Fibroblast of skin of right biceps (primary cell): ENCODE data around the gene ABCF1.

Experiments used
- DNase-seq: peaks from one replicate; pipeline ENCODE4 v3.0.0-alpha.2; 2013

The ABCF1 gene

GRCh38 chr6:30560930-30561329 is 10.3 kb upstream of the ABCF1 start:
- DNase-seq: no peak

DNA sequence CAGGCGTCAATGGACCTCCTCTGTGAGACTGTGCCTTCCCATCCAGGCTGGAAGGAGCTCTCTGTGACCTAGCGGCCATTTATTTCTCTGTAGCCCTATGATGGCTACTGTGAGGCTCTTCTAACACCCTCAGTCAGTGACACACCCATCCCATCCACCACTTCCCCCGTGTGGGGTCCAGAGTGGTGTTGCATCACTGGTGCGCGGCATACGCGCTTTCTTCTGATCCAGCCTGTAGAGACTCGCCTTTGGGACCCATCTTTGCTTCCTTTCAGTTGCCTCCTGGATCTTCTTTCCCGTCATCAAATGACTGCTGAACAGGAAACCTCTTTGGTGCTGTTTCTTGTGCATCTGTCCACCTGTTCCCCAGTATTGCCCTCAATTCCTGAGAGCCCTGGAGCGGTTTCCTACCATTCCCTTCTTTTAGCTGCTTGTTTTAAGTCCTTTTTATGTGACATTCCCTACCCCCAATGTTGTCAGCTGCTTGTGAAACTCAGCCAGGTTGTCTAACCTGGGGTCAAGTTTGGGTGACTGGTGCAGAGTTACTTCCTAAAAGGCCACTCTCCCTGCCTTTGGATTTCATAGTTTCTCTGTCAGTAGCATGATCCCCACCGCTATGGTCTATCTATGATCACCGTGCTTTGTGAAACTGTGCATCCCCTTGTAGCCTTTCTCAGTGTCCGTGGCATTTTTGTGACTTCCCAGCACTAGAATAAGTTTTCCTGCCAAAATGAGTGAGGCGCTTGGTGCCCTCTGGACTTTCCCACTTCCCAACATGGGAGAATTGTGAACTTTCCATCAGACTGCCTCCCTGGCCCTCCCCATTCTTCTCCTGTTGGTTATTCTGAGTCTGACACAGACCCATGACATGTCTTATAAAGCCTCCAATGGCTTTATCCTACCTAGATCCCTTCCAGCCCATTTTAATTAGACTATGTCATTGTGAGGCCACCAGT is 8.5 kb upstream of the ABCF1 start:
- no peak for DNase-seq

GRCh38 chr6:30564114-30564513 is 7.1 kb upstream of the ABCF1 start:
- DNase-seq: no peak

DNA sequence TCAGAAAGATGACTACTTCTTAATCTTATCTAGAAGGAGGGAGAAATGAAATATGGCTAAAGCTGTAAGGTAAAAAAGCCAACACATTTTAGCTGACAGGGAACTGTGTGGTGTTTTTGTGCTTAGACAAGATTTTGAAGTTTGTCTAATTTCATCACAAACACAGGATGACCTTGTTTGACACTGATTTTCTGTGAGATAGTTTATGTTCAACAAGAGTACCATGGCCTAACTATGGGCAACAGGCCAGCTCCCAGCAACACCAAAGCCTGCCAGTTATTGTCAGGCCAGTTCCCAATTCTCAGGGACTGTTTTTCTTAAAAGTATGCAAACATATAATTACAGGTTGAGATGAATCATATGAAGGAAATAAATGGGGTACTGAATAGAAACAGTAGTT is 5.5 kb upstream of the ABCF1 start:
- no peak for DNase-seq

DNA sequence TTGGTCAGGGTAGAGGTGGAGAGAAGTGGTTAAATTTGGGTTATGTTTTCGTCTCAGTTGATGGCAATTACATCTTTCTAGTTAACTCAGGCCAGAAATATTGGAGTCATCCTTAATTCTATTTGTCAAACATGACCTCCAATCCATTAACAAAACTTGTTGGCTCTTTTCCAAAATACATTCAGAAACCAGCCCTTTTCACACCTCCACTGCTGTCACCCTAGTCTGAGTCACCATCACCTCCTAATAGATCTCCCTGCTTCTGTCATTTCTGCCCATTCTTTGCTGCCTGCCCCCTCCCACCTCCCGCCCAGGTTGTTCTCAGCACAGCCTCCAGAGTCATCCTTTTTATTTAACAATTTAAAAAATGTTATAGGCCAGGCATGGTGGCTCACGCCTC is 3.0 kb upstream of the ABCF1 start:
- no peak for DNase-seq

DNA sequence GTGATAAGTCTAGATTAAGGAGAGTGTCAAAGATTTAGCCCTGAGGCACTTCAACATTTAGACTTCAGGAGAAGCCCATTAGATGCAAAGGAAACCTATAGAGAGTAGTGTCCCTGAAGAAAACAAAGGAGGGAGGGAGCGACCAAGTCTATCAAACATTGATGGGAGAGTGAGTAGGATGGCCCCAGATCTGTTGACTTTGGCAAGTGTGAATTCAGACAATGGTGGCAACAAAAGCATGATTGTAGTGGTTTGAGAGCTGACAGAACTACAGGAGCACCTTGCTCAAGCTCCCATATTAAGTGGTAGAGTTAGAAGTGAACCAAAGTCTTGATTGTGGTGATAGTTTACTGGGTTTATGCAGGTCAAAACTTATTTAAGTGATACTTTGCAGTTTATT is 979 bp upstream of the ABCF1 start:
- DNase-seq: no peak

GRCh38 chr6:30570740-30571074 is 535 bp upstream of the ABCF1 start:
- no peak for DNase-seq

GRCh38 chr6:30571762-30572082 is 480 bp downstream of the ABCF1 start:
- no peak for DNase-seq

DNA sequence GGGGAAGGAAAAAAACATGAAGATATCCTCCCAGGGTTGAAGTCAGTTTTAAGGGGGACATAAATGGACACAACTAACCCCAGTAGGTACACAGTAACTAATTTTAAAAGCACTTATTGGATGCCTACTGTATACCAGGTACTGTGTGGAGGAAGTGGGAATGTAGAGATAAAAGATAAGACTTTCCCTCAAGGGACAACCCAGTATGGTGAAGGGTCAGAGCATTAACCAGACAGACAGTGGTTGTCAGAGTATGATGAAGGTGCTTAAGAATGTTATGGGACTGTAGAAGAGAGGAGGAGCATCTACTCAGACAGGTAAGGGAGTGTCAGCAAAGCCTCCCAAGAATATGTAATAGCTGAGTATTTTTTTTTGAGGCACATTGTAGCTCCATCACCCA is 906 bp downstream of the ABCF1 start:
- DNase-seq: no peak

- DNase-seq: no peak
These were observed 1.9 kb downstream of the ABCF1 start for GRCh38 chr6:30573113-30573512.

GRCh38 chr6:30578051-30578450 is 6.8 kb downstream of the ABCF1 start:
- DNase-seq: no peak

DNA sequence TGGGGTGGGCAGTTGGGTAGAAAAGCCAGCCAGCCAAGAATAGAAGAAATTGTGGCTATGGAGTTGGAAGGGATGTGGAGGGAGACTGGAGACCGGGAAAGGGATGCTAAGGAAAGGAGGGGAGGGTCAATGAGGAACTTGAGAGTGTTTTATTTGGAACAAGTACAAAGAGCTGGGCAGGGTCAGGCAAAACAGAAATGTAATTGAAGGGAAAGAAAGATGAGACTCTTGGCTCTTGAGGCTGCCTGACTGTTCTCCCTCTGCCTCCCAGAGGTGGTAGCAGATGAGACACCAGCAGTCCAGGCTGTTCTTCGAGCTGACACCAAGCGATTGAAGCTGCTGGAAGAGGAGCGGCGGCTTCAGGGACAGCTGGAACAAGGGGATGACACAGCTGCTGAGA is 12.7 kb downstream of the ABCF1 start:
- no peak for DNase-seq

- DNase-seq: no peak
These were observed 18.6 kb downstream of the ABCF1 start for GRCh38 chr6:30589754-30590358.

GRCh38 chr6:30590509-30590908 is 19.3 kb downstream of the ABCF1 start:
- no peak for DNase-seq

- no peak for DNase-seq
These were observed 19.8 kb downstream of the ABCF1 start for GRCh38 chr6:30591008-30591407.

DNA sequence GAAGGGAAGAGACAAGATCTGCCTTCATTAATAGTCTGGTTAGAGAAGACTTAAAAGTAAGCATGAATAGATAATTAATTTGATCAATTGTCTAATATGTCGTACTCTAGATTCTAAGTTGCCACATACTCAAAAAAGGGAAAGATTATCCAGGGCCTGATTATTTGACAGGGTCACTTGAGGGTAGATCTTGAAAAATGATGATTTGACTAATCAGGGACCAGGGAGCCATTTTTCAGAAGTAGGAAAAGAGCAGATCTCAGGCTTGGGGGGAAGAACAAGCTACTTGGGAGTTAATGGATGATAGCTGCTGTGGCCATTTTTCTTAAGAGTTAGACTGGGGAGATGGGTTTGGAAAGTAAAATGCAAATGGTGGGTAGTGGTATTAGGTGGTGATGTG is 21.0 kb downstream of the ABCF1 start:
- no peak for DNase-seq

DNA sequence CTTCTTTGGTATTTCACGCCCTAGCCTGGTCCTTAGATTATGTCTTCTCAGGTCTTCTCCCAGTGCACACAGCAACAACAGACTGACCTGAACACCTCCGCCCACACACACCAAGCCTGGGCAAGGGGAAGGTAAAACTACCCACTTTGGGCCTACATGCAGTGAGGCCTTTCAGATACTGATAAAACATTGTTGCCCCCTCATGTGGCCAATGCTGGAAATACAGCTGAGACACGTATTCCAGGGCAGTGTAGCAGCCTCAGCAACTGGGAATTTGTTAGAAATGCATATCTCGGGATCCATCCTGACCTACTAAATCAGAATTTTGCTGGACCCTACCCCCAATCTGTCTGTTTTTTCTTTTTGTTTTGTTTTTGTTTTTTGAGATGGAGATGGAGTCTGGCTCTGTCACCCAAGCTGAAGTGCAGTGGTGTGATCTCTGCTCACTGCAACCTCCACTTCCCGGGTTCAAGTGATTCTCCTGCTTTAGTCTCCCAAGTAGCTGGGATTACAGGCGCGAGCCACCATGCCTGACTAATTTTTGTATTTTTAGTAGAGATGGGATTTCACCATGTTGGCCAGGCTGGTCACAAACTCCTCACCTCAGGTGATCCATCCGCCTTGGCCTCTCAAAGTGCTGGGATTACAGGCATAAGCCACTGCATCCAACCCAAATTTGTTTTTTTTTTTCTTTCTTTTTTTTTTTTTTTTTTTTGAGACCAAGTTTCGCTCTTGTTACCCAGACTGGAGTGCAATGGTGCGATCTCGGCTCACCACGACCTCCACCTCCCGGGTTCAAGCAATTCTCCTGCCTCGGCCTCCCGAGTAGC is 26.3 kb downstream of the ABCF1 start:
- DNase-seq: peak; percentile 72

GRCh38 chr6:30598912-30599624 is 27.8 kb downstream of the ABCF1 start:
- DNase-seq: no peak

DNA sequence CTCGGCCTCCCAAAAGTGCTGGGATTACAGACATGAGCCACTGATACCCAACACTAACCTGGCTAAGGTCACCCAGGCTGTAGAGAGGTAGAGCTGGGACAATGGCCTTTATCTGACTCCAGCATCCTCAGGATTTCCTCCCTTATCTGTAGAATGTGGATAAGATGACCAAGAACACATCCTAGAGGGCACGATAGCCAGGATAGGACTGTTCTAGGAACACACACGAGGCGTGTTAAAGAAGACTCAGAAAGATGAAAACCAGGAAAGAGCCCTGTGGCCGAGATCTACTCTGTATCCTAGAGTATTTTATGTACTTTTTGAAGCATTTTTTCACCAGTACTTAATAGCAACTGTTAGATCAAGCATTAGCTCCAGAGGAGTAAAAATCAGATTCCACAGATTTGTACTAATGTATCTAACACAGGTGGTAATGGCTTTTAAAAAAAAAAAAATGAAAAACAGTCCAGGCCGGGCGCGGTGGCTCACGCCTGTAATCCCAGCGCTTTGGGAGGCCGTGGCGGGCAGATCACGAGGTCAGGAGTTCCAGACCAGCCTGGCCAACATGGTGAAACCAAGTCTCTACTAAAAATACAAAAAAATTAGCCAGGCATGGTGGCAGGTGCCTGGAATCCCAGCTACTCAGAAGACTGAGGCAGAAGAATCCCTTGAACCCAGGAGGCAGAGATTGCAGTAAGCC is 28.5 kb downstream of the ABCF1 start:
- DNase-seq: no peak

GRCh38 chr6:30600451-30600961 is 29.3 kb downstream of the ABCF1 start:
- no peak for DNase-seq

DNA sequence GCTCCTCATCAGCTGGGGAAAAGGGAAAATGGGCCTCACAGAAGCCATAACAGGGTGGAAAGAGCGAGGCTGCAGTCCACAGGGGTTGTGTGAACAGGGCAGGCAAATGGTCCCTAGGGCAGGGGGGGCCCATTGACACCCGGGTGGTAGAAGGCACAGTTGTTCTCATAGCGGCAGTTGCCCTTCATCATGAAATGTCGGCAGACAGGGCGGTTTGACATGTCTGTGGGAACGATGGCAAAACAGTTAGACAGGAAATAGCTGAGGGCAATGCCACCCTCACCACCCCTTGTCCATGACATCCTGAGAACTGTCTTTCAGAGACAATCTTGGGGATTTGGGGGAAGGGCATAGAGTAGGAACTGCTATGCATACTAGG is 30.2 kb downstream of the ABCF1 start:
- DNase-seq: no peak
